Esophagus muscularis mucosa (tissue), 4 donors: Measurements from ENCODE around the gene GAA. TPM values are rescaled to one million over a fixed set of nuclear protein-coding genes. Genes with fewer than 3 reads are reported as not detected.

Source experiments
- DNase-seq: peaks from one replicate; pipeline ENCODE4 v3.0.0-alpha.2; 2017; ENCODE audit errors: extremely low spot score
- H3K27ac ChIP-seq, 4 donors: fragments of 200-600 bp; sonication (generic); replicated peaks in 1 of 4; 1 replicate in 3 of 4; 2 replicates in 1 of 4; pipeline ENCODE4 v1.5.1; 2016 to 2019; ENCODE audit warnings: mild to moderate bottlenecking in 1 of 4
- H3K27me3 ChIP-seq, 4 donors: fragments of 200-600 bp; sonication (generic); one replicate each; pipeline versions ENCODE4 v1.5.1 to v1.6.0; 2016 to 2019
- H3K36me3 ChIP-seq, 4 donors: fragments of 200-600 bp; sonication (generic); one replicate each; pipeline ENCODE4 v1.5.1; 2016 to 2019
- H3K4me1 ChIP-seq, 4 donors: fragments of 200-600 bp; sonication (generic); one replicate each; pipeline ENCODE4 v1.5.1; 2016 to 2019
- H3K4me3 ChIP-seq, 4 donors: fragments of 200-600 bp; sonication (generic); 1 replicate in 2 of 4; 2 replicates in 2 of 4; pipeline ENCODE4 v1.5.1; 2016 to 2019; ENCODE audit warnings: mild to moderate bottlenecking in 4 of 4, moderate library complexity in 1 of 4
- H3K9me3 ChIP-seq, 4 donors: fragments of 200-600 bp; sonication (generic); 1 replicate in 3 of 4; 2 replicates in 1 of 4; pipeline ENCODE4 v1.5.1; 2016 to 2019
- EP300 ChIP-seq: sonication (generic); formaldehyde crosslinking; IDR thresholded peaks from one replicate; pipeline ENCODE4 v1.6.1; 2017; ENCODE audit warnings: antibody characterized with exemption
- POLR2A ChIP-seq: fragments of 450-650 bp; IDR thresholded peaks from one replicate; pipeline ENCODE4 v1.6.1; 2017; ENCODE audit warnings: antibody characterized with exemption, moderate library complexity, mild to moderate bottlenecking, low read depth
- POLR2AphosphoS5 ChIP-seq, 2 donors: sonication (generic); formaldehyde crosslinking; IDR thresholded peaks; one replicate each; pipeline ENCODE4 v1.6.1; 2017; ENCODE audit warnings: antibody characterized with exemption in 2 of 2
- WGBS: methylation state at CpG from one replicate; pipeline ENCODE4 v1.1.5; 2018; 5-methylcytosine and 5-hydroxymethylcytosine counted together
- intact Hi-C: fragments of 100-400 bp; cut with DNase I; formaldehyde crosslinking; loops from one replicate; pipeline ENCODE4 v1.15.1; 2023
- total RNA-seq, 4 donors: library from RNA; depleted of rRNA; stranded (reverse); fragments of >200 nt; gene quantifications; one replicate each; pipeline versions ENCODE4 v1.1.0 to v1.2.1, GENCODE V29; 2016
- TF ChIP-seq, protein P1 (sequence below), 3 experiments: fragments of 200-600 bp in 2 of 3; fragments of 450-650 bp in 1 of 3; sonication (generic) in 2 of 3; IDR thresholded peaks; one replicate each; pipeline ENCODE4 v1.5.1; 2017 to 2019; ENCODE audit warnings: antibody characterized with exemption in 3 of 3, mild to moderate bottlenecking in 2 of 3, moderate library complexity in 1 of 3

GAA gene
- total RNA-seq, 4 donors from 2014 or later, result 65.4 to 84.4 (median 73.7) TPM

DNA sequence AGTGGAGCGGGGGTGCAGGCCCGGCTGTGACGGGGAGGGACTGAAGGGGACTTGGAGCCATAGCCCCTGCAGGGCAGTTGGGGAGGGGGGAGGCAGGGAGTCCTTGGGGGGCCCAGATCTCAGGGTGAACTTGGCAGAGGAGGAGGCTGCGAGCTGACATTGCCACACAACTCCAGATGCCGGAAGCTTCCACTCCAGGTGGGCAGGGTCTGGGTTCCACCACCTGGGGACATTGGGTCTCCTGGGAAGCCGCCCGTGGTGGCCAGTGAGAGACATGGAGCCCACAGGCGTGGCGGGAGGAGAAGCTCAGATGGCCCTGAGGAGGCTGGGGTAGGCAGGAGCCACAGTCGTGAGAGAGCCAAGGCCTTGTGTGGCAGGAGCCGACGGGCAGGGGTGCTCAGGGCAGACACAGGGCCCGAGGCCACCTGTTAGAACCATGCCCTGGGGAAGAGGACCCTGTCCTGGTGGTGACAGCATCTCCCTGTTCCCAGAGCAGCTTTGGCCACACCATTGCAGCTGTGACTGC lies 18.2 kb upstream of the GAA start:
- Histone ChIP-seq H3K27ac (no peak overlapping the region), H3K4me3 (no peak overlapping the region), H3K27me3 (no peaks in the 10 kb centered on the region), H3K4me1 (peaks cover 6 to 10% (median 8%) of the 10 kb centered on the region in 4 donors), H3K36me3 (peaks cover 0 to 11% (median 2%) of the 10 kb centered on the region in 4 donors), H3K9me3 (no peaks in the 10 kb centered on the region)
- 84% methylated on average over 12 of the region's 13 CpGs for WGBS
- TF ChIP-seq, protein P1, sequence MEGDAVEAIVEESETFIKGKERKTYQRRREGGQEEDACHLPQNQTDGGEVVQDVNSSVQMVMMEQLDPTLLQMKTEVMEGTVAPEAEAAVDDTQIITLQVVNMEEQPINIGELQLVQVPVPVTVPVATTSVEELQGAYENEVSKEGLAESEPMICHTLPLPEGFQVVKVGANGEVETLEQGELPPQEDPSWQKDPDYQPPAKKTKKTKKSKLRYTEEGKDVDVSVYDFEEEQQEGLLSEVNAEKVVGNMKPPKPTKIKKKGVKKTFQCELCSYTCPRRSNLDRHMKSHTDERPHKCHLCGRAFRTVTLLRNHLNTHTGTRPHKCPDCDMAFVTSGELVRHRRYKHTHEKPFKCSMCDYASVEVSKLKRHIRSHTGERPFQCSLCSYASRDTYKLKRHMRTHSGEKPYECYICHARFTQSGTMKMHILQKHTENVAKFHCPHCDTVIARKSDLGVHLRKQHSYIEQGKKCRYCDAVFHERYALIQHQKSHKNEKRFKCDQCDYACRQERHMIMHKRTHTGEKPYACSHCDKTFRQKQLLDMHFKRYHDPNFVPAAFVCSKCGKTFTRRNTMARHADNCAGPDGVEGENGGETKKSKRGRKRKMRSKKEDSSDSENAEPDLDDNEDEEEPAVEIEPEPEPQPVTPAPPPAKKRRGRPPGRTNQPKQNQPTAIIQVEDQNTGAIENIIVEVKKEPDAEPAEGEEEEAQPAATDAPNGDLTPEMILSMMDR (IDR thresholded peaks at IDR 0.05), result no peak
- TF ChIP-seq POLR2AphosphoS5 (IDR thresholded peaks at IDR 0.05) (no peak), EP300 (no peak), POLR2A (no peak)
- DNase-seq, result no peak
- intact Hi-C loops, result loop anchor here (5.0 kb wide), 1 partner anchor 76 kb away; no protein-coding TSS in a partner anchor

DNA sequence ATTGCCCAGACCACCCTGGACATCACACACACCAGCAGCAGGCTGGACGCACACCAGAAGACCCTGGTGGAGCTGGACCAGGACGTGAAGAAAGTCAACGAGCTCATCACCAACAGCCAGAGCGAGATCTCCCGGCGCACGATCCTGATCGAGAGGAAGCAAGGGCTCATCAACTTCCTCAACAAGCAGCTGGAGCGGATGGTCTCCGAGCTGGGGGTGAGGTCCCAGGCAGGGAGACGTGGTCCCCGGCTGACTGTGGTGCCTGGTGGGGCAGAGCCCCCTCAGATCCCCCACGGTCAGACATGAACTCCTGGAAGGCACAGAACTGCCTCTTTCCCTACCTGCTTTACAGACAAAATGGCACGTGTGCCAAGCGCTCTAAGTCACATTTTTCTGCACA lies 16.6 kb upstream of the GAA start:
- Histone ChIP-seq H3K27ac (no peak overlapping the region), H3K27me3 (no peaks in the 10 kb centered on the region), H3K4me3 (no peak overlapping the region), H3K36me3 (peaks cover 0 to 17% (median 2%) of the 10 kb centered on the region in 4 donors), H3K4me1 (peaks cover 6 to 10% (median 8%) of the 10 kb centered on the region in 4 donors), H3K9me3 (no peaks in the 10 kb centered on the region)
- intact Hi-C loops, result loop anchor here (5.0 kb wide), 1 partner anchor 77 kb away; no protein-coding TSS in a partner anchor
- 88% methylated on average over 5 of the region's 15 CpGs for WGBS
- DNase-seq, result no peak
- TF ChIP-seq POLR2AphosphoS5 (IDR thresholded peaks at IDR 0.05) (no peak), EP300 (no peak), POLR2A (no peak)
- TF ChIP-seq, protein P1 (IDR thresholded peaks at IDR 0.05), result no peak

DNA sequence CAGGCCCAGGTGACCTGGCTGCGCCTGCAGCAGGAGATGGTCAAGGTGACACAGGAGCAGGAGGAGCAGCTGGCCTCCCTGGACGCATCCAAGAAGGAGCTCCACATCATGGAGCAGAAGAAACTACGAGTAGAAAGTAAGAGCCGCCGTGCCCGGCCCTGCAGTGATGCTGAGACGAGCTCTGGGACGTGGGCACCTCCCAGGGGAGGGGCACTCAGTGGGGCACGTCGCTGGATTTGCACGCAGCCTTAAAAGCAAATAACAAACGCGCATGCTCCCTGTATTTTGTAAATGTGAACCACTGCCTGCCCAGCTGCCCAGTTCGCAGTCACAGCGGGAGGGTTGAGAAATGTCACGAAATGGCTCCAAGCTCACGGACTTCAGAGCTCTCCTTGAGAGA lies 15.3 kb upstream of the GAA start:
- TF ChIP-seq EP300, result no peak
- no peak for TF ChIP-seq POLR2A
- TF ChIP-seq, protein P1 (IDR thresholded peaks at IDR 0.05), result no peak
- no peak for TF ChIP-seq POLR2AphosphoS5 (IDR thresholded peaks at IDR 0.05)
- Histone ChIP-seq H3K27ac (no peak overlapping the region), H3K4me1 (peaks cover 6 to 10% (median 8%) of the 10 kb centered on the region in 4 donors), H3K36me3 (peaks cover 0 to 23% (median 4%) of the 10 kb centered on the region in 4 donors), H3K9me3 (no peaks in the 10 kb centered on the region), H3K27me3 (no peaks in the 10 kb centered on the region), H3K4me3 (no peak overlapping the region)
- DNase-seq, result no peak
- WGBS, result 93% methylated on average over 17 of the region's 17 CpGs
- intact Hi-C loops, result no loop called here

DNA sequence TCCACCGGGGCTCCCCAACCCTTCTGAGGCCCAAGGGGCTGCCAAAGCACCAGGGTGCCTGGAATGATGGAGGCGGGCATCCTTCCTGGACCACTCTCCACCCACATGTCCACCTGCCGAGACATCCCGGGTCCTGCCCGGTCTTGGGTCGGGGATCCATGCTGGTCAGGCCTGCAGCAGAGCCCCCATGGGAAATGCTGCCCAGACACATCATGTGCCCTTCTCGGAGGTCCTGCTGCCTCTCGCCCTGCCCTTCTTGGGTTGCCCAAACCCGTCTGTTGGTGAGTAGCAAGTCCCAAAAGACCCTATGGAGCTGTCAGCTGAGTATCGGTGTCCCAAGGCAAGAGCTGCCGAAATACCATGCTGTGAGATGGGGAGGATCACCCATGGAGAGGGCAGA lies 14.8 kb upstream of the GAA start:
- 90% methylated on average over 5 of the region's 11 CpGs for WGBS
- Histone ChIP-seq H3K9me3 (no peaks in the 10 kb centered on the region), H3K27ac (no peak overlapping the region), H3K36me3 (peaks cover 0 to 21% (median 4%) of the 10 kb centered on the region in 4 donors), H3K4me3 (no peak overlapping the region), H3K4me1 (peaks cover 6 to 10% (median 8%) of the 10 kb centered on the region in 4 donors), H3K27me3 (no peaks in the 10 kb centered on the region)
- intact Hi-C loops, result no loop called here
- DNase-seq, result no peak
- TF ChIP-seq, protein P1 (IDR thresholded peaks at IDR 0.05), result no peak
- no peak for TF ChIP-seq POLR2A
- TF ChIP-seq EP300, result no peak
- no peak for TF ChIP-seq POLR2AphosphoS5 (IDR thresholded peaks at IDR 0.05)
